K562 (cell line): Measurements from ENCODE around the gene GLT1D1. TPM values are rescaled to one million over a fixed set of nuclear protein-coding genes. Genes with fewer than 3 reads are reported as not detected.
"Not testable (repeated sequence)": the region's sequence is repeated elsewhere in the genome, so short reads cannot be mapped to it uniquely, and the experiment has no call there.

ENCODE experiments used
- ATAC-seq: fragments of 200-7000 bp; cut with Tn5 transposase; 3 replicates; pipeline ENCODE4 v1.9.1; 2020; ENCODE audit warnings: moderate library complexity
- BruUV-seq: library from RNA; stranded (reverse); fragments of 400-500 nt; replicated peaks from 2 replicates; lab custom pipeline; 2021; lab: Mats Ljungman, UMichigan
- CTCF ChIA-PET: fragments of 300-600 bp; formaldehyde crosslinking; extraction: SDS; loops from one replicate; lab custom pipeline; 2021; ENCODE audit warnings: low intra/inter-chr PET ratio; lab: Yijun Ruan, JAX
- POLR2A ChIA-PET: fragments of 300-600, 350-650 bp; sonication (Branson Sonifier 250); formaldehyde crosslinking; extraction: SDS; loops from one replicate; lab custom pipeline; 2021; ENCODE audit warnings: antibody characterized with exemption, inconsistent platforms; lab: Yijun Ruan, JAX
- DNase-seq, 4 experiments: peaks; one replicate each; pipeline versions ENCODE4 v3.0.0 to v3.0.0-alpha.2; 2011 to 2018; ENCODE audit warnings: low spot score in 3 of 4, mixed read lengths in 3 of 4; ENCODE audit errors: extremely low read depth in 1 of 4
- FAIRE-seq: peaks from 2 replicates; lab custom pipeline; 2011; peaks lifted over from hg19 to GRCh38; lab: Jason Lieb, UNC
- H2AFZ ChIP-seq: 2 replicates; pipeline ENCODE4 v1.6.0; 2011; ENCODE audit warnings: low read depth, low read length, control low read depth, inconsistent platforms
- H3K27ac ChIP-seq: fragments of 200-600 bp; 3 replicates; pipeline ENCODE4 v1.8.0; 2011; ENCODE audit warnings: low read depth, mild to moderate bottlenecking, control low read depth, inconsistent platforms, low read length, moderate library complexity, mixed read lengths; ENCODE audit errors: extremely low read depth
- H3K27me3 ChIP-seq, 2 experiments: fragments of 300-600 bp in 1 of 2; 2 replicates in 1 of 2; 3 replicates in 1 of 2; pipeline versions ENCODE4 v1.6.0 to v1.8.0; 2011; ENCODE audit warnings: inconsistent platforms in 2 of 2, low read length in 2 of 2, mild to moderate bottlenecking in 1 of 2, mixed read lengths in 1 of 2, moderate library complexity in 1 of 2; ENCODE audit not compliant: control insufficient read depth in 2 of 2, insufficient read depth in 2 of 2
- H3K36me3 ChIP-seq: fragments of 300-600 bp; 3 replicates; pipeline ENCODE4 v1.8.0; 2011; ENCODE audit warnings: mild to moderate bottlenecking, low read length, inconsistent platforms; ENCODE audit not compliant: control insufficient read depth, insufficient read depth
- H3K4me1 ChIP-seq, 2 experiments: fragments of 200-600 bp in 1 of 2; replicated peaks in 1 of 2; 2 replicates in 1 of 2; 3 replicates in 1 of 2; pipeline versions ENCODE4 v1.5.1 to v1.8.0; 2011; ENCODE audit warnings: inconsistent platforms in 2 of 2, low read length in 2 of 2, mild to moderate bottlenecking in 1 of 2, mixed read lengths in 1 of 2, moderate library complexity in 1 of 2; ENCODE audit not compliant: control insufficient read depth in 2 of 2, insufficient read depth in 2 of 2
- H3K4me2 ChIP-seq: 2 replicates; pipeline ENCODE4 v1.6.1; 2011; ENCODE audit warnings: low read length, control low read depth, inconsistent platforms, mixed read lengths; ENCODE audit not compliant: insufficient read depth
- H3K4me3 ChIP-seq: fragments of 200-600 bp; sonication (generic), shearing (Covaris generic); 2 replicates; pipeline ENCODE4 v1.5.1; 2016; ENCODE audit warnings: control low read depth, inconsistent platforms
- H3K79me2 ChIP-seq: fragments of 200-600 bp; 3 replicates; pipeline ENCODE4 v1.8.0; 2011; ENCODE audit warnings: low read length, inconsistent platforms; ENCODE audit not compliant: control insufficient read depth, insufficient read depth
- H3K9ac ChIP-seq, 2 experiments: 2 replicates each; pipeline versions ENCODE4 v1.6.0 to v1.6.1; 2011; ENCODE audit warnings: low read depth in 2 of 2, low read length in 2 of 2, control low read depth in 1 of 2, inconsistent platforms in 1 of 2, mild to moderate bottlenecking in 1 of 2, mixed read lengths in 1 of 2; ENCODE audit not compliant: insufficient read depth in 1 of 2
- H3K9me1 ChIP-seq: one replicate; pipeline ENCODE4 v1.6.0; 2011; ENCODE audit warnings: inconsistent platforms, mild to moderate bottlenecking, low read length, moderate library complexity; ENCODE audit not compliant: control insufficient read depth, insufficient read depth
- H3K9me3 ChIP-seq: replicated peaks from 2 replicates; pipeline ENCODE4 v1.5.1; 2011; ENCODE audit warnings: low read depth, low read length, inconsistent platforms; ENCODE audit not compliant: control insufficient read depth, insufficient read depth
- H4K20me1 ChIP-seq: replicated peaks from 2 replicates; pipeline ENCODE4 v1.6.1; 2011; ENCODE audit warnings: low read length, inconsistent platforms, mixed read lengths; ENCODE audit not compliant: control insufficient read depth, insufficient read depth
- ESRRA ChIP-seq: fragments of 450-650 bp; IDR thresholded peaks from 2 replicates; pipeline ENCODE4 v1.6.1; 2014; ENCODE audit warnings: low read depth, mild to moderate bottlenecking, moderate library complexity, borderline replicate concordance
- FOXJ3 ChIP-seq: sonication (generic); formaldehyde crosslinking; IDR thresholded peaks from 2 replicates; pipeline ENCODE4 v1.4.0; 2020; ENCODE audit warnings: mild to moderate bottlenecking, missing genetic modification reagents
- PCBP2 ChIP-seq: fragments of 200-400 bp; formaldehyde crosslinking; IDR thresholded peaks from 2 replicates; pipeline ENCODE4 v1.6.1; 2018; ENCODE audit warnings: low read length, low read depth, mild to moderate bottlenecking, moderate library complexity; ENCODE audit not compliant: poor library complexity, severe bottlenecking
- POLR2B ChIP-seq: fragments of 450-650 bp; IDR thresholded peaks from 2 replicates; pipeline ENCODE4 v1.6.1; 2018; ENCODE audit warnings: low read depth; ENCODE audit not compliant: partially characterized antibody
- RBM15 ChIP-seq: fragments of 200-400 bp; formaldehyde crosslinking; IDR thresholded peaks from 2 replicates; pipeline ENCODE4 v1.6.1; 2018; ENCODE audit warnings: mild to moderate bottlenecking, low read length, moderate library complexity; ENCODE audit not compliant: insufficient read depth
- RFX1 ChIP-seq: fragments of 450-650 bp; IDR thresholded peaks from 2 replicates; pipeline ENCODE4 v1.6.1; 2016; ENCODE audit warnings: mild to moderate bottlenecking, moderate library complexity
- STAG1 ChIP-seq: sonication (generic); formaldehyde crosslinking; IDR thresholded peaks from 2 replicates; pipeline ENCODE4 v1.5.0; 2020; ENCODE audit warnings: missing genetic modification reagents, borderline replicate concordance
- ZNF121 ChIP-seq: sonication (generic); formaldehyde crosslinking; conservative IDR thresholded peaks from 2 replicates; pipeline ENCODE4 v1.8.0; 2022; ENCODE audit warnings: missing genetic modification reagents
- ZNF197 ChIP-seq: fragments of 200-800 bp; sonication (Bioruptor generic); IDR thresholded peaks from 2 replicates; pipeline ENCODE4 v1.6.1; 2016; ENCODE audit warnings: low read depth, missing genetic modification characterization, missing compliant biosample characterization
- ZNF561 ChIP-seq: fragments of 450-650 bp; formaldehyde crosslinking; conservative IDR thresholded peaks from 2 replicates; pipeline ENCODE4 v1.4.0; 2020; ENCODE audit warnings: mild to moderate bottlenecking, moderate library complexity
- ZNF609 ChIP-seq: sonication (generic); formaldehyde crosslinking; IDR thresholded peaks from 2 replicates; pipeline ENCODE4 v1.8.1; 2023; ENCODE audit warnings: missing genetic modification reagents, mild to moderate bottlenecking, borderline replicate concordance
- WGBS: fragments of 100-300 bp; shearing (Covaris generic); methylation state at CpG from one replicate; pipeline ENCODE4 v1.1.6; 2016; ENCODE audit warnings: low coverage, mixed read lengths; ENCODE audit not compliant: insufficient coverage; ENCODE audit errors: missing lambda C conversion rate; 5-methylcytosine and 5-hydroxymethylcytosine counted together
- in situ Hi-C: fragments of 300-500 bp; cut with MboI; formaldehyde crosslinking; loops from 4 replicates; pipeline ENCODE4 v1.15.0; 2018; ENCODE audit warnings: inconsistent platforms, mixed read lengths
- intact Hi-C: fragments of 100-400 bp; cut with micrococcal nuclease; formaldehyde crosslinking; loops from 2 replicates; pipeline ENCODE4 v1.14.2; 2022
- polyA plus RNA-seq, 8 experiments: library from polyadenylated mRNA; depleted of rRNA in 4 of 8; stranded (reverse) in 5 of 8; unstranded in 3 of 8; fragments of >200 nt; fragmentation: Nextera tagmentation in 2 of 8; fragmentation: Illumina TruSeq in 1 of 8; extraction: Ambion mirVana in 2 of 8; extraction: Trizol in 1 of 8; gene quantifications; 2 replicates each; pipeline versions ENCODE4 v1.2.1 to v1.2.3, GENCODE V29; 2011 to 2014; ENCODE audit warnings: inconsistent platforms in 1 of 8, missing spikeins in 1 of 8
- total RNA-seq, 7 experiments: library from RNA; depleted of rRNA in 6 of 7; stranded (reverse); fragments of >200 nt in 6 of 7; fragmentation: Illumina TruSeq in 2 of 7; extraction: Trizol in 2 of 7; gene quantifications; 2 replicates each; pipeline versions ENCODE4 v1.2.1 to v1.2.3, GENCODE V29; 2011 to 2021; ENCODE audit warnings: low replicate concordance in 1 of 7

Gene GLT1D1
- total and polyA plus RNA-seq, 9 of the 15 experiments (the other 6 are each of a cell fraction or from before 2014, with no cell fraction given), result 0.04 TPM; not detected in 8

- H4K20me1 ChIP-seq, H3K4me2 ChIP-seq, CTCF ChIA-PET, DNase-seq, intact Hi-C loops, H3K9me1 ChIP-seq, FAIRE-seq, POLR2A ChIA-PET, H3K4me3 ChIP-seq, H2AFZ ChIP-seq, in situ Hi-C loops, H3K36me3 ChIP-seq, H3K27ac ChIP-seq, ATAC-seq, H3K79me2 ChIP-seq, H3K9ac ChIP-seq, BruUV-seq, H3K9me3 ChIP-seq, H3K4me1 ChIP-seq: not testable (repeated sequence)
- 0% methylated on average over 6 of the region's 6 CpGs for WGBS
- TF ChIP-seq RFX1, result peak; percentile 50; the same call in 1 of the 2 replicates
- 0 out of 2 replicates have a peak, but pooled peaks have one; percentile 23 for TF ChIP-seq ESRRA
- peaks cover 10 to 39% of the 10 kb centered on the region in 2 experiments for H3K27me3 ChIP-seq
Observed at GRCh38 chr12:128849806-128850205, 3.5 kb upstream of the GLT1D1 start.

GRCh38 chr12:128850400-128850799 lies 2.9 kb upstream of the GLT1D1 start:
- DNase-seq (no peak), ATAC-seq (no peak), FAIRE-seq (no peak)
- intact Hi-C loops, result no loop called here
- Histone ChIP-seq H3K4me1 (no peaks in the 10 kb centered on the region; a peak in 2 of 5 replicates), H3K27me3 (peaks cover 10 to 42% of the 10 kb centered on the region in 2 experiments), H3K9ac (no peak overlapping the region), H3K27ac (no peak overlapping the region), H3K9me1 (no peaks in the 10 kb centered on the region), H3K9me3 (no peaks in the 10 kb centered on the region), H3K79me2 (no peaks in the 10 kb centered on the region), H3K4me2 (no peak overlapping the region), H3K36me3 (no peaks in the 10 kb centered on the region), H4K20me1 (no peaks in the 10 kb centered on the region), H3K4me3 (no peak overlapping the region), H2AFZ (no peak overlapping the region)
- POLR2A ChIA-PET, result no interaction called here
- CTCF ChIA-PET, result no interaction called here
- no TSS peak for BruUV-seq
- WGBS, result 3% methylated on average over 3 of the region's 3 CpGs
- in situ Hi-C loops, result no loop called here
- TF ChIP-seq ZNF561 (CRISPR knock-in tag) (no peak), FOXJ3 (CRISPR knock-in tag) (no peak), RBM15 (no peak), POLR2B (no peak), PCBP2 (no peak), ZNF121 (CRISPR knock-in tag) (no peak), ZNF609 (no peak), ZNF197 (CRISPR knock-in tag) (no peak), STAG1 (CRISPR knock-in tag) (no peak)
